ENCODE data around the gene SLC25A4.

GRCh38 chr4:185099940-185100339 is 43.1 kb upstream of the SLC25A4 start:
- no peak for TF ChIP-seq CTCF (IDR thresholded peaks at IDR 0.05)
- no peak for TF ChIP-seq EP300 (IDR thresholded peaks at IDR 0.05)
- no peak for TF ChIP-seq POLR2A (IDR thresholded peaks at IDR 0.05)
- TF ChIP-seq POLR2AphosphoS5 (IDR thresholded peaks at IDR 0.05) = no peak
